AG10803 (cell line): Measurements from ENCODE around the gene CRAT.

Experiments used
- DNase-seq: peaks from one replicate; pipeline ENCODE4 v3.0.0; 2010; ENCODE audit warnings: low read depth
- H3K4me3 ChIP-seq: 2 replicates; pipeline ENCODE4 v1.5.1; 2011; ENCODE audit warnings: mild to moderate bottlenecking, low read length, control low read depth
- CTCF ChIP-seq: conservative IDR thresholded peaks from 2 replicates; pipeline ENCODE4 v1.5.1; 2011; ENCODE audit warnings: mild to moderate bottlenecking, low read length, control low read depth, inconsistent platforms

CRAT gene

GRCh38 chr9:129080601-129081387, 29.8 kb downstream of the CRAT start, which contains the start of gene DOLPP1:
Gene DOLPP1 (plus strand): TSS chr9:129081111. CDS start chr9:129081132, 21 bp downstream.
- TF ChIP-seq CTCF, result no peak
- peak within 1 kb of the TSS; percentile 86 for H3K4me3 ChIP-seq
- DNase-seq, result peak; percentile 100

DNA sequence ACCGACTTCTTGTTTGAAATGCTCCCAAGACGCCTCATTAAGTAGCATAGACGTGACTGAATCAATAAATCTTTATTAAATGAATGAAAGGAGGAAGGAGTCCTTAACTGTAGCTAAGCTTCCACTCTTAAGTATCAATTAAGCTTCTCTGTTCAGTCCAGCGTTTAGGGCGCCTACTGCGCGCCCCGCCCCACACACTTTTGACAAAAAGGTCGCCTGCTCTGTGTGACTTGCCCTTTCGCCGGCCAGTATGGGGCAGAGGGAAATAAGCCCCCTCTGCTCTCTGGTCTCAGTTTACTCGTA, 30.3 kb downstream of the CRAT start:
- DNase-seq, result no peak
- peak overlapping the region; percentile 86 for H3K4me3 ChIP-seq
- no peak for TF ChIP-seq CTCF

DNA sequence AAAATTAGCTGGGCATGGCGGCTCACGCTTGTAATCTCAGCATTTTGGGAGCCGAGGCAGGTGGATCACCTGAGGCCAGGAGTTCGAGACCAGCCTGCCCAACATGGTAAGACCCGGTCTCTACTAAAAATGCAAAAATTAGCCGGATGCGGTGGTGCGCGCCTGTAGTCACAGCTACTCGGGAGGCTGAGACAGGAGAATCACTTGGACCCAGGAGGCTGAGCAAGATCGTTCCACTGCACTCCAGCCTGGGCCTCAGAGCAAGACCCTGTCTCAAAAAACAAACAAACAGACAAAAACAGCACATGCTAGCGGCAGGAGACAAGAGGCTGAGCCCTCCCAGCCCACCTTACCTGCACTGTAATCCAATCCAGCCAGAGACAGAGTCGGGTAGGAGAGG, 30.8 kb downstream of the CRAT start:
- DNase-seq, result no peak
- peak overlapping the region; percentile 86; the same call in 1 of the 2 replicates for H3K4me3 ChIP-seq
- TF ChIP-seq CTCF, result no peak

DNA sequence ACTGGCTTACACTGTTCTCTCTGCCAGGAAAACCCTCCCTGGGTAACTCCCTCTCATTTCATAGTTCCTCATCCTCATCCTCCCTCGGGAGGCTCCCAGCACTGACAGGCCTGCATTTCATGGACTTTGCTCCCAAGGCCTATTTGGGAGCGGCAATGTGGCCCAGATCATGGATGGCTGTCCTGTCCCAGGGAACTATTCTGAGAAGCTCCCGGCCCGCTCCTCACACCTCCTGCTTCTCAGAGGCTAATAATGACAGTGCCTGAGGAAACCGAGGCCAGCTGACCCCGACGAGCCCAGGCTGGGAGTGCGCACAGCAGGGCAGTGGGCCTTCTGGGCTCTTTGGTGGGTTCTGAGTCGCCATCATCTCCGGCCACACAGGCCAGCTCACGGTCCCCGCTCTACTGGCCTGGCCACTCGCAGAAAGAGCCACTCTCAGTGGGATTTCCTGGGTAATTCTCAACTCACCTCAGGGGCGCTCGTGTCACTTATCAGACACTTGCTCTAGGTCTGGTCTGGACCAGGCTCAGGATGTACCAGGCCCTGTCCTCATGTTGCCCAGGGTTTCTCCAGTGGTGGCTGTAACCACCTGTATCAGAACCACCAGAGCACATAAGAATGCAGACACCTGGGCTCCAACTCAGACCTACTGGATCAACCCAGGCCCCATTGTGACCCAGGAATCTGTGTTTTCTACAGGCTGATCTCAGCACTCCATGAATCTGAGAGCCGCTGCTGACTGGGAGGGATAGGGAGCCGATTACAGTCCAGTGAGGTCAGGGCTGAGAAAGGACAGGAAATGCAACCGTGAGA, 31.7 kb downstream of the CRAT start:
- TF ChIP-seq CTCF, result no peak

GRCh38 chr9:129077236-129077635, 33.4 kb downstream of the CRAT start:
- no peak for DNase-seq
- no peak overlapping the region for H3K4me3 ChIP-seq
- TF ChIP-seq CTCF, result no peak

More for the DNA sequence above, 31.7 kb downstream of the CRAT start:
- DNase-seq, result no peak
- no peak overlapping the region for H3K4me3 ChIP-seq

- TF ChIP-seq CTCF, result no peak
- H3K4me3 ChIP-seq, result no peak overlapping the region
- DNase-seq, result no peak
Observed at GRCh38 chr9:129076640-129077037, 34.0 kb downstream of the CRAT start.
